ENCODE measurements around the gene TNNT3.

Gene TNNT3

GRCh38 chr11:1899090-1899489, 20.4 kb upstream of the TNNT3 start:
- no peak for DNase-seq

GRCh38 chr11:1899686-1900085, 19.8 kb upstream of the TNNT3 start:
- no peak for DNase-seq

GRCh38 chr11:1906181-1906580, 13.3 kb upstream of the TNNT3 start:
- DNase-seq = no peak

- DNase-seq = no peak
These were observed 12.7 kb upstream of the TNNT3 start for GRCh38 chr11:1906611-1907423.

GRCh38 chr11:1908618-1909017, 10.9 kb upstream of the TNNT3 start:
- no peak for DNase-seq

GRCh38 chr11:1909524-1909923, 10.0 kb upstream of the TNNT3 start:
- DNase-seq = no peak

GRCh38 chr11:1912289-1912878, 7.1 kb upstream of the TNNT3 start:
- DNase-seq = no peak

- no peak for DNase-seq
These were observed 6.0 kb upstream of the TNNT3 start for GRCh38 chr11:1913271-1914060.

- no peak for DNase-seq
These were observed 3.7 kb upstream of the TNNT3 start for GRCh38 chr11:1915795-1916131.

- no peak for DNase-seq
These were observed 3.1 kb upstream of the TNNT3 start for GRCh38 chr11:1916132-1916985.

GRCh38 chr11:1916986-1917522, 2.4 kb upstream of the TNNT3 start:
- no peak for DNase-seq

GRCh38 chr11:1917523-1918435, 1.7 kb upstream of the TNNT3 start:
- no peak for DNase-seq

- DNase-seq = no peak
These were observed 827 bp upstream of the TNNT3 start for GRCh38 chr11:1918436-1919315.

- DNase-seq = no peak
These were observed 815 bp downstream of the TNNT3 start for GRCh38 chr11:1920128-1920908.

- no peak for DNase-seq
These were observed 1.5 kb downstream of the TNNT3 start for GRCh38 chr11:1920909-1921573.

- DNase-seq = no peak
These were observed 2.2 kb downstream of the TNNT3 start for GRCh38 chr11:1921574-1922141.

GRCh38 chr11:1922481-1923081, 3.1 kb downstream of the TNNT3 start:
- DNase-seq = no peak
